Heart left ventricle (tissue), 16 donors: ENCODE measurements around the gene WIPF2. TPM values are rescaled to one million over a fixed set of nuclear protein-coding genes. Genes with fewer than 3 reads are reported as not detected.

ENCODE experiments used
- ATAC-seq, 4 donors: fragments of 200-7000 bp; cut with Tn5 transposase; one replicate each; pipeline ENCODE4 v1.9.1; 2020 to 2022; ENCODE audit warnings: moderate library complexity in 4 of 4, mild to moderate bottlenecking in 3 of 4, moderate number of reproducible peaks in 1 of 4
- DNase-seq, 5 donors: peaks; one replicate each; pipeline ENCODE4 v3.0.0-alpha.2; 2020
- H3K27ac ChIP-seq, 12 donors: fragments of 200-600 bp; sonication (generic) in 4 of 12; one replicate each; pipeline versions ENCODE4 v1.5.0 to v1.8.0; 2016 to 2022; ENCODE audit warnings: mild to moderate bottlenecking in 2 of 12
- H3K27me3 ChIP-seq, 9 donors: fragments of 200-600 bp; sonication (generic) in 2 of 9; one replicate each; pipeline versions ENCODE4 v1.5.1 to v1.8.0; 2016 to 2022; ENCODE audit warnings: mild to moderate bottlenecking in 3 of 9
- H3K36me3 ChIP-seq, 9 donors: fragments of 200-600 bp; sonication (generic) in 2 of 9; one replicate each; pipeline versions ENCODE4 v1.5.0 to v1.8.0; 2018 to 2022; ENCODE audit warnings: mild to moderate bottlenecking in 2 of 9
- H3K4me1 ChIP-seq, 12 donors: fragments of 200-600 bp; sonication (generic) in 4 of 12; one replicate each; pipeline versions ENCODE4 v1.5.0 to v1.8.0; 2016 to 2022; ENCODE audit warnings: mild to moderate bottlenecking in 3 of 12
- H3K4me3 ChIP-seq, 12 donors: fragments of 200-600 bp; sonication (generic) in 4 of 12; one replicate each; pipeline versions ENCODE4 v1.5.0 to v1.8.0; 2017 to 2022; ENCODE audit warnings: mild to moderate bottlenecking in 9 of 12, moderate library complexity in 4 of 12
- H3K9me3 ChIP-seq, 12 donors: fragments of 200-600 bp; sonication (generic) in 4 of 12; one replicate each; pipeline versions ENCODE4 v1.5.0 to v1.8.0; 2016 to 2022; ENCODE audit warnings: mild to moderate bottlenecking in 1 of 12
- POLR2A ChIP-seq, 2 donors: fragments of 450-650 bp; IDR thresholded peaks; one replicate each; pipeline ENCODE4 v1.6.1; 2017; ENCODE audit warnings: antibody characterized with exemption in 2 of 2, mild to moderate bottlenecking in 2 of 2, moderate library complexity in 2 of 2
- WGBS, 4 donors: extraction: QIAGEN DNeasy Blood & Tissue Kit in 2 of 4; methylation state at CpG; one replicate each; pipeline versions ENCODE4 v1.1.5 to v1.1.7; 2013 to 2018; 5-methylcytosine and 5-hydroxymethylcytosine counted together
- intact Hi-C, 10 donors: fragments of 100-400 bp; cut with DNase I; formaldehyde crosslinking; loops; one replicate each; pipeline versions ENCODE4 v1.11.1 to v1.14.2; 2022
- polyA plus RNA-seq, 2 donors: library from polyadenylated mRNA; stranded (reverse); fragments of 200-250 nt; gene quantifications; one replicate each; pipeline ENCODE4 v1.2.3, GENCODE V29; 2013
- total RNA-seq, 9 donors: library from RNA; depleted of rRNA in 2 of 9; stranded (reverse); fragments of >200 nt in 2 of 9; fragmentation: NEBNext Ultra II Directional in 3 of 9; extraction: Animal tissue kit (Norgen Biotek cat#: 25700) in 3 of 9; gene quantifications; one replicate each; pipeline versions ENCODE4 v1.1.0 to v1.2.4, GENCODE V29; 2016 to 2023
- TF ChIP-seq, protein P1 (sequence below), 12 donors: fragments of 200-600 bp; sonication (generic) in 4 of 12; IDR thresholded peaks; one replicate each; pipeline versions ENCODE4 v1.5.0 to v1.8.0; 2018 to 2022; ENCODE audit warnings: antibody characterized with exemption in 12 of 12, mild to moderate bottlenecking in 5 of 12
- donor health status: ischemic (EF 13 %, LVEDD 7.1; RV severe dilation, severe dysfunction).
- donor health status: healthy with polysubstance abuse.
- donor health status: DM: no; HTN: yes; CAD: no.
- donor health status: DM: no; HTN: no; CAD: no.
- donor health status: ischemic (EF 25% LVEDD 6.9; RV normal size, moderate dysfunction).
- donor health status: ischemic (EF 25% LVEDD 5.7; RV mildly dilated, moderate dysfunction).
- donor health status: healthy.
- donor health status: DM: yes; HTN: yes; CAD: no.
- donor health status: ischemic (EF 35%, LVEDD 5.7; RV mildly dilated, moderate dysfunction).
- donor health status: nonischemic (EF 11% LVEDD 7.7; RV severe dilation, severe dysfunction).
- donor health status: DM: yes; HTN: yes; CAD: no.
- donor health status: PGD.
- donor health status: ischemic (EF 29% LVEDD 5.4; RV normal size, mild dysfunction).
- donor health status: nonischemic (EF 23%, LVEDD 6.1; RV moderate dilation, normal function).

The WIPF2 gene
- total and polyA plus RNA-seq, 11 donors = 6.6 to 17.6 (median 11.2) TPM

DNA sequence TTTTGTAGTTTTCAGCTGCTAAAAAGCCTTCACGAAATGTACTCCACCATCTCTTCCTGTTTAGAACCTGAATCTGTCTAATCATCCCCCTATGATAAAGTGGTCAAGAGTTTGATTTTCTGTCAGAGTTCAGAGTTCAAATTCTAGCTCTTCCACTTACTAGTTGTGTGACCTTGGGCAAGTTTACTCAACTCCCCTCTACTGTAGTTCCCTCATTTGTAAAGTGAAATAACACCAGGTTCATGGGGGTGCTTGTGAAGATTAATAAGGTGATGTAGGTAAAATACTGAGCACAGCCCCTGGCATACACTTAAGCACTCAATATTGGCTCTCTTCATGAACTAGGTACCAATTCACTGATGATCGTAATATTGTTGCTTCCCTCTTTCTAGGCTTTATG lies 67.4 kb downstream of the WIPF2 start:
- H3K9me3 ChIP-seq = no peaks in the 10 kb centered on the region
- intact Hi-C loops = loop anchor here in 6 of 10 donors (5.0 to 10.0 kb wide), 4 partner anchors 69 to 274 kb away; partner anchors contain the start of genes WIPF2 (in 5 of the 6) and CSF3 (in 2 of the 6)
- H3K4me1 ChIP-seq = peaks cover 4 to 46% (median 19%) of the 10 kb centered on the region in 12 donors
- DNase-seq = no peak
- WGBS, 4 donors = 95 to 98% (median 96%) methylated on average over 2 of the region's 2 CpGs
- H3K4me3 ChIP-seq = no peak overlapping the region
- no peak for ATAC-seq
- H3K36me3 ChIP-seq = peaks cover 0 to 17% (median 11%) of the 10 kb centered on the region in 9 donors
- no peak for TF ChIP-seq POLR2A (IDR thresholded peaks at IDR 0.05)
- TF ChIP-seq, protein P1, sequence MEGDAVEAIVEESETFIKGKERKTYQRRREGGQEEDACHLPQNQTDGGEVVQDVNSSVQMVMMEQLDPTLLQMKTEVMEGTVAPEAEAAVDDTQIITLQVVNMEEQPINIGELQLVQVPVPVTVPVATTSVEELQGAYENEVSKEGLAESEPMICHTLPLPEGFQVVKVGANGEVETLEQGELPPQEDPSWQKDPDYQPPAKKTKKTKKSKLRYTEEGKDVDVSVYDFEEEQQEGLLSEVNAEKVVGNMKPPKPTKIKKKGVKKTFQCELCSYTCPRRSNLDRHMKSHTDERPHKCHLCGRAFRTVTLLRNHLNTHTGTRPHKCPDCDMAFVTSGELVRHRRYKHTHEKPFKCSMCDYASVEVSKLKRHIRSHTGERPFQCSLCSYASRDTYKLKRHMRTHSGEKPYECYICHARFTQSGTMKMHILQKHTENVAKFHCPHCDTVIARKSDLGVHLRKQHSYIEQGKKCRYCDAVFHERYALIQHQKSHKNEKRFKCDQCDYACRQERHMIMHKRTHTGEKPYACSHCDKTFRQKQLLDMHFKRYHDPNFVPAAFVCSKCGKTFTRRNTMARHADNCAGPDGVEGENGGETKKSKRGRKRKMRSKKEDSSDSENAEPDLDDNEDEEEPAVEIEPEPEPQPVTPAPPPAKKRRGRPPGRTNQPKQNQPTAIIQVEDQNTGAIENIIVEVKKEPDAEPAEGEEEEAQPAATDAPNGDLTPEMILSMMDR (IDR thresholded peaks at IDR 0.05) = no peak
- no peak overlapping the region for H3K27ac ChIP-seq
- no peaks in the 10 kb centered on the region for H3K27me3 ChIP-seq

DNA sequence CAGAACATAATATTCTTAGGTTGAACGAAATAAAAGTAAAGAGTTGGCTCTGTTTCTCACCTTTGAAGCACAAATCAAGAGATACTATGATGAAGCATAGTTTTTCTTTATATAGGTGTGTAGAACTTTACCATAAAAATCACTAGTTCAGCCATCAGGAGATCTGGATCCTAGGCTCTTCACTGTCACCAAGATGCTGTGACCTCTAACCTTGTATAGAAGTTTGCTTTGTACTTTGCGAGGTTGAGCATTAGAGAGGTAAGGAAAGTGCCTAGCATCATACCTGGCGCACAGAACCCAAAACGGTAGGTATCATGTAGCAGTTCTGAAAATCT lies 68.0 kb downstream of the WIPF2 start:
- no peak for TF ChIP-seq POLR2A (IDR thresholded peaks at IDR 0.05)
- TF ChIP-seq, protein P1 (IDR thresholded peaks at IDR 0.05) = no peak
- Histone ChIP-seq H3K27ac (peak overlapping the region in 2 of 12 donors; percentile 37 to 44), H3K4me3 (peak overlapping the region in 7 of 12 donors; percentile 15 to 71 (median 20)), H3K27me3 (no peaks in the 10 kb centered on the region), H3K9me3 (no peaks in the 10 kb centered on the region), H3K36me3 (peaks cover 0 to 10% (median 5%) of the 10 kb centered on the region in 9 donors), H3K4me1 (peaks cover 4 to 46% (median 19%) of the 10 kb centered on the region in 12 donors)
- no peak for ATAC-seq
- intact Hi-C loops = loop anchor here in 6 of 10 donors (5.0 to 10.0 kb wide), 4 partner anchors 70 to 275 kb away; partner anchors contain the start of genes WIPF2 (in 5 of the 6) and CSF3 (in 2 of the 6)
- DNase-seq = no peak
- WGBS, 4 donors = 47 to 52% (median 48%) methylated on average over 4 of the region's 4 CpGs

DNA sequence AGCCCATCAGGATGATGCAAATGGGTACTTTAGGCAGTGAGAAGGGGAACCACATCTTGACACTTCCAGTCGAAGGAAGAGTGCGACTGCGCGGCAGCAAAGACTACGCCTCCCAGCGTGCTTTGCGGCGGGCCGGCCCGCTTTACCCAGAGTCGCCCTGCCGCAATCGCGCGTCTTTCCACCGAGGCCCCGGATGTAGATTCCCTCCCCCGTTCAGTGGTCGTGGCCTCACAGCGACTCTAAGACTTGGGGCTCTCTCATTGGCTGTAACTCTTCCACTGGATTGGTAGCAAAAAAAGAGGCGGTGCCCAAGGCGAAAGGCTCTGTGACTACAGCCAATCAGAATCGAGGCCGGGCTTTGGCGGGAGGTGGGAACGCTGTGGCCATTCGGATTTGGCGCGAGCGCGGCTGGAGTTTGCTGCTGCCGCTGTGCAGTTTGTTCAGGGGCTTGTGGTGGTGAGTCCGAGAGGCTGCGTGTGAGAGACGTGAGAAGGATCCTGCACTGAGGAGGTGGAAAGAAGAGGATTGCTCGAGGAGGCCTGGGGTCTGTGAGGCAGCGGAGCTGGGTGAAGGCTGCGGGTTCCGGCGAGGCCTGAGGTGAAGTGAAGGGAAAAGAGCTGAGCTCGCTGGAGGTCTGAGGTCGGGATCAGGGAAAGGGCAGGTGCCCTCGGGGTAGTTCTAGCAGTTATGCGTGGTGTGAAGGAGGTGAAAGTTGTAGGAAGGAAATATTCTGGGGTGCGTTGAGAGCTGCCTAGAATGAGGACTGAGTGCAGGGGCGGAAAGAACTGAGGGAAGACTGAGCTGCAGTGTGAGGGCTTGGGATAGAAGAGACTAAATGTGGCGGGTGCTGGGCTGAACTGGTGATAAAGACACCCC lies 68.6 kb downstream of the WIPF2 start, which contains the start of gene CDC6:
CDC6 (plus strand) TSS at position 386 of the 876 bp plus-strand sequence. CDS start 1,542 bp downstream, outside the sequence.
- Histone ChIP-seq H3K4me3 (peak within 1 kb of the TSS in 11 of 12 donors; percentile 33 to 71 (median 57)), H3K27ac (peak within 1 kb of the TSS in 3 of 12 donors; percentile 30 to 44 (median 37)), H3K36me3 (peaks cover 0 to 4% (median 0%) of the 10 kb centered on the region in 9 donors), H3K9me3 (no peaks in the 10 kb centered on the region), H3K27me3 (no peaks in the 10 kb centered on the region), H3K4me1 (peaks cover 4 to 49% (median 22%) of the 10 kb centered on the region in 12 donors)
- peak; percentile 95 to 99 (median 98) for ATAC-seq
- intact Hi-C loops = loop anchor here in 6 of 10 donors (5.0 to 10.0 kb wide), 4 partner anchors 70 to 275 kb away; partner anchors contain the start of genes WIPF2 (in 5 of the 6) and CSF3 (in 2 of the 6)
- WGBS, 4 donors = 0 to 1% (median 0%) methylated on average over 44 to 47 of the region's 47 CpGs
- DNase-seq = peak; percentile 98 to 99 (median 99)
- TF ChIP-seq, protein P1 (IDR thresholded peaks at IDR 0.05) = no peak
- peak in 1 of 2 donors; percentile 26 for TF ChIP-seq POLR2A (IDR thresholded peaks at IDR 0.05)
